ENCODE data around the gene ASB16.

GRCh38 chr17:44206825-44207155 is 36.3 kb downstream of the ASB16 start:
- TF ChIP-seq POLR2A (IDR thresholded peaks at IDR 0.05) (no peak), CTCF (IDR thresholded peaks at IDR 0.05) (no peak)
